ENCODE measurements around the gene NFIC.
A peak's percentile ranks its signal among the peaks of the same experiment; 100 is the strongest.

DNA sequence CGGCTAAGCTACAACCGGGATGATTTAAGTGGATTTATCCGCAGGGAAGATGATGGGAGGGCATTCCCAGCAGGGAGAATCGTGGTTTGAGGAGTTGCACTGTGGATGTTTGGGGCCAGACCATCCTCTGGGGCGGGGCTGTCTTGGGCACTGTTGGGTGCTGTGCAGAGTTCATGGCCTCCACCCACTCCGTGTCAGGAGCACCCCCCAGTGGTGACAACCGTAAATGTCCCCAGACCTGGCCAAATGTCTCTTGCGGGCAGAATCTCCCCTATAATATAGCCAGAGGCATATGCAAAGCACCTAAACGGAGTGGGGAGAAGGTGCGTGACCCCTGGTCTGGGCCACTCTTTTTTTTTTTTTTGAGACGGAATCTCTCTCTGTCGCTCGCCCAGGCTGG, 73.7 kb downstream of the NFIC start:
- TF ChIP-seq SIN3A (IDR thresholded peaks at IDR 0.05; ENCODE audit: borderline replicate concordance, low read depth, low read length) (no peak), TAF1 (IDR thresholded peaks at IDR 0.05; ENCODE audit: borderline replicate concordance, low read depth, low read length) (no peak)
- TF ChIP-seq, protein P1, sequence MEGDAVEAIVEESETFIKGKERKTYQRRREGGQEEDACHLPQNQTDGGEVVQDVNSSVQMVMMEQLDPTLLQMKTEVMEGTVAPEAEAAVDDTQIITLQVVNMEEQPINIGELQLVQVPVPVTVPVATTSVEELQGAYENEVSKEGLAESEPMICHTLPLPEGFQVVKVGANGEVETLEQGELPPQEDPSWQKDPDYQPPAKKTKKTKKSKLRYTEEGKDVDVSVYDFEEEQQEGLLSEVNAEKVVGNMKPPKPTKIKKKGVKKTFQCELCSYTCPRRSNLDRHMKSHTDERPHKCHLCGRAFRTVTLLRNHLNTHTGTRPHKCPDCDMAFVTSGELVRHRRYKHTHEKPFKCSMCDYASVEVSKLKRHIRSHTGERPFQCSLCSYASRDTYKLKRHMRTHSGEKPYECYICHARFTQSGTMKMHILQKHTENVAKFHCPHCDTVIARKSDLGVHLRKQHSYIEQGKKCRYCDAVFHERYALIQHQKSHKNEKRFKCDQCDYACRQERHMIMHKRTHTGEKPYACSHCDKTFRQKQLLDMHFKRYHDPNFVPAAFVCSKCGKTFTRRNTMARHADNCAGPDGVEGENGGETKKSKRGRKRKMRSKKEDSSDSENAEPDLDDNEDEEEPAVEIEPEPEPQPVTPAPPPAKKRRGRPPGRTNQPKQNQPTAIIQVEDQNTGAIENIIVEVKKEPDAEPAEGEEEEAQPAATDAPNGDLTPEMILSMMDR (IDR thresholded peaks at IDR 0.05) = peak; percentile 45

Measured in SK-N-SH (cell line).